Stimulated activated CD4-positive, alpha-beta T cell treated with anti-CD3 and anti-CD28 coated beads, Interleukin-4, amount 100 ng/mL, for 1 hour (primary cell): ENCODE data around the gene LOXHD1.
A peak's percentile ranks its signal among the peaks of the same experiment; 100 is the strongest.

Experiments used
- DNase-seq: peaks from one replicate; pipeline ENCODE4 v3.0.0-alpha.2; 2020

The LOXHD1 gene

DNA sequence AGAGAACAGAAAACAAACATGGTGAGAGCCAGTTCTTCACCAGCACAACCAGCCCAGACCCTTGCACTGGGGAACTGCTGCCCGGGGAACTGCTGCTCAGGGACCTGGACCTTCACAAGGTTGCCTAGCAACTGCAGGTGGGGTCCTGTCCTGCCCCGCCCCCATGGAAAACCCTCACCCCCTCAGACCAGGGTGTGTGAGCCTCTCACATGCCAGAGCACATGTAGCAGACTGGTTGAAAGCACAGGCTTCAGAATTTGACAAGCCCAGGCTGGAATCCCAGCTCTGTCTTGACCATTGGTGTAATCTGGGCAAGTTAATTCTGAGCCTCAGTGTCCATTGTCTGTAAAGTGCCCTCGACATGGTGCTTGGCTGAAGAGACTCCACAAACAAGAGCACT is 118.6 kb downstream of the LOXHD1 start:
- no peak for DNase-seq

DNA sequence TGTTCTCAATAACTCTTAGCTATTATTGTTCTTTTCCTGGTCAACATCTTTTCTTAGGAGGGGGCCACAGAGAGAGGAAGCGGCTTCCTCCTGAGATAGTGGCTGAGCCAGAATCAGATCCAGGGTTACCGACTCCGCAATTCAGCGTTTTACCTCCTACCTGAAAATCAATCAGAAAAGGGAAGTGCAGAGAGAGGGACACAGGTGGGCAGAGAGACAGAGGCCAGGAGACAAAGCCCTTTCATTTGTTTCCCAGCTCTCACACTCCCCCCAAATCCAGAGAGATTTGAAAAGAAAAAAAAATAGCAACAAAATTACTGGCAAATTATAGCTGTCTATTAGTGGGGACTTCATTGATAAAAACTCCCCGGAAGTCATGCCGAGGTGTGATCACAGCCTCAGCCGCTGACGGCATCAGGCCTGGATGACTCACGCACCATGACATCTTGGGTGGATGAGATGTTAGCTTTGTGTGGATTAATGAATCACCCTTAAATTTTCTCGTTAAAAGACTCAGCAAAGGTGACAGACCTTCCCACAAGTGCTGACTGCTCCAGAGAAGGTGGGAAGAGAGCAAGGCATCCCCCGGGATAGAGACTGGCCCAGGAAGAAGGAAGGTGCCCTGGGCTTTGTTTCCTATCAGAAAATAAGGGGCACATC is 120.7 kb downstream of the LOXHD1 start:
- no peak for DNase-seq

DNA sequence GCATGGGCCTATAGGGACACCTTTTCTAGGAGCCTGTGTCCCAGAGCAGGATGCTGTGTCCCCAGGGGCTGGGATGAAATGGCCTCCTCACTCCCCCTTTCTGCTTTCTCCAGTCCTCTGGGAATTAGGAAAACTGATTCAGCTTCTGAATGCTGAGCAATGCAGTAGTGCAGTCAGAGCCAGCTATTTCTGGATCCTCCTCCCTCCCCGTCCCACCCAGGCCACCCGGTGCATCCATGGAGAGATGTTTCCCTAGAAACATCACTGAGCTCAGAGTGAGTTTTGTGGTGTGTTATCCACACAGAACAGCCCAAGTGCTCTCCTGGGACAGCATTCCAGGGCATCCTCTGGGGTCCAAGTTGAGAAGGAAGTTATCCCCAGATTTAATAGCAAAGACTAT is 125.5 kb downstream of the LOXHD1 start:
- DNase-seq, result no peak

DNA sequence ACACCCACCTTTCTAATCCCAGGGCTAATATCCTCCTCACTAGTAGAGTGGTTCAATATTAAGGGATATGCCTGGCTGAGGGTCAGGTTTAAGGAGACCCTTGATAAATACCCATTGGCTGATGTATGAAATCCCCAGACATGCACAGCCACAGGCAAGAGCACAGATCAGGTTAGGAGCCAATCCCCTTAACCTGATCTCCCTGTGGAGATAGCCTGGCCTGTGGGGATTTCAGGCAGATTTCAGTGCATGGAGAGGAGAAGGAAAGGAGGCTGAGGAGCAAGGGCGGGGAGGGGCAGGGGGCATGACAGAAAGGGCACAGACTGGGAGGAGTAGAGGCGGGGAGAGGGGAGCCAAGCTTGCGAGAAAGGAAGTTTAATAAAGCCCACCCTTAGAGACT is 129.0 kb downstream of the LOXHD1 start:
- no peak for DNase-seq

DNA sequence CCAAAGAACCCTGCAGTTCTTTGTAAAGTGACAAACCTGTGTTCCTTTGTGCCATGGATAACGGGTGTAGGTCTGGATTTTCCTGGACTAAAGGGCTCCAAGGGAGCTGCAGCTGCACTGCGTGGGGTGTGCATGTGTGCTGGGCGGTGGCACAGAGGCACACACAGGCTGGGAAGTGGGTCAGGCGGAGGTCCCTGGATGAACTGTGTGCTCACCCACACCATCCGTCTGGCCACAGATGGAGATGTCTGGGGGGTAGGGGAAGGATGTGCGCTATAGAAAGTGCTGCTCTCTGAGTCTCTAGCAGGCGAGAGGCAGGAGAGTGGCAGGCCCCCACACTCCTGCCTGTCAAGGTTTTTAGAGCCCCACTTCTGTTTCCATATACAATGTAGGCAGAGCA is 137.2 kb downstream of the LOXHD1 start:
- no peak for DNase-seq

DNA sequence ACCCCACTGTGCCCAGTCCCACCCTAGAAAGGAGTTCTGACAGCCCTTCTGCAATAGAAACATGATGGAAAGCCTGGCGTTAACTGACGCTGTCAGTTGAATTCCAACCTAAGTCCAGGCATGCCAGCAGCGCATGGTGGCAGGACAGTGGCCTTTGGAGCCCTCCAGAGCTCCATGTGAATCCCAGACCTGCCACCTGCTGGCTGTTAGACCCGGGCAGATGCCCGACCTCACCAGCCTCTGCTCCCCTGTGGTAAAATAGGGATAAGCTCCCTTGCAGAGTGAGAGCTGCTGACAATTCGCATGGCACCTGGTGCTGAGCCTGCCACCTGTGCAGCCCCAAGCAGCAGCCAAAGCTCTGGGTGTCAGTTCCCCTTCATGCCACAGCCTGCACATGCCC is 138.6 kb downstream of the LOXHD1 start:
- DNase-seq, result no peak

DNA sequence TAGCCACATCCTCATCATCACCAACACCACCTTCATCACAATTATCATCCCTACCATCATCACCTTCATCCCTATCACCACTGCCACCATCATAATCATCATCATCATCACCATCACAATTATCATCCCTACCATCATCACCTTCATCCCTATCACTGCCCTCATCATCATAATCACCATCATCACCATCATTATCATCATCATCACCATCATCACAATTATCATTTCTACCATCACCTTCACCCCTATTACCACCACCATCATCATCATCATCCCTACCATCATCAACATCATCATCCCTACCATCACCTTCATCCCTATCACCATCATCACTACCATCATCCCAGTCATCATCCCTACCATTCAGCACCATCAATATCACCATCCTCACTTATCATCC is 140.5 kb downstream of the LOXHD1 start:
- DNase-seq, result no peak

DNA sequence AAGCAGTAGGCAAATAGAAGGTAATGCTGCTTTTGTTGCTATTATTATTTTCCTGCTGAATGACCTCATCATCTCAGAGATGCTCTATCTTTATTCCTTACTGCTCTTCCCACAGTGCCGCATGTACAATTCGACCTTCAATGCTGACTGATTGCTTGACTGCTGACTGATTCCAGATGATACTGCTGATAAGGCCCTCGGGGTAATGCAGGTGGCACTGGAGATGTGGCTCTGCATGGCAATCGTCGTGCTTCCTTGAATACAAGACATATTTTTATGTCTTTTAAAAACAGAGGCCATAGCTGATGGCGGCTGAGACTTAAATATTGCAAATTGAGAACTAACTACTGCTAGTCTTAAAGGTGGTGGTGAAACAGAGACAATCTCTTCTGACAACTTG is 146.6 kb downstream of the LOXHD1 start:
- no peak for DNase-seq

DNA sequence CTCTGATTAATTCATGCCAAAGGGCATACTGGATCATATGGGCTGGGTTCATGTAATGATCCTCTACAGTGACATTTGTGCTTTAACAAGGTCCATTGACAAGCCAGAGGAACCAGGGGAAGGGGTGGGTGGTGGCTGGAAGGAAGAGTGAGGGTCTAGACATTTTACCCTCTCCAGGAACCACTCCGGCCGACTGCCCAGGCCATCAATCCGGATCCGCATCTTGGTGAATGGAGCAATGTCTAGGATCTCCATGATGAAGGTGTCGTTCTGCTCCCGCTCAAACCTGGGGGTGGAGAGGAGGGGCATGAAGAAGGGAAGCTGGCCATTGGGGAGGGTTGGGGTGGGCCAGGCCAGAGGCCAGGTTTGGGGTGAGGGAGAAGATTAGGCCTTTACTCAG is 147.5 kb downstream of the LOXHD1 start:
- no peak for DNase-seq

DNA sequence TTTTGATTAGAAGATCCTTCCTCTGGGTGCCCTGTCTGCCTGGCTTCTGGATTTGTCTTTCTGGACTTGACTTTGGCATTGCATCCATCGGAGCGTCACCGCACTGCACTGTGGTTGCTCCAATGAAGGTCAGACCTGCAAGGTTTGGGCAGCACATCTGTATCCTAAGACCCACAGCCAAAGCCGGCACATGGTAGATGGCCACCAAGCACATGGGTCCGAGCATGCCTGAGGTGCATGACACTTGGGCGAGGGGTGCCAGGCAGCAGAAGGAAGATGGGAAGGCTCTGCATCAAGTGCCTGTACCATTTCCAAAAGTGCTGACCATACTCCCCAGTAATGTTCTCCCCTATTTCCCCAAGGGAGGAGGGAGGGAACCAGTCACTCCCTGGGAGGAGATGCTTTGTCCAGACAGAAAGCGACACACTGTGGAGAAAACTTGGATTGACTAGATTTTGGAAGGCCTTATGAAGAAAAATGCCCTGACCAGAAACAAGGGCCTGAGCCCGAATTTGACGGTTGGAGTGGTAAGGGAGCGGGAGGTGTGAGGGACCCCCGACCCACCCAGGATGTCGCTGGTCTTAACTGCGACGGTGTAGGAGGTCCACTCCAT is 149.9 kb downstream of the LOXHD1 start:
- DNase-seq, result no peak

DNA sequence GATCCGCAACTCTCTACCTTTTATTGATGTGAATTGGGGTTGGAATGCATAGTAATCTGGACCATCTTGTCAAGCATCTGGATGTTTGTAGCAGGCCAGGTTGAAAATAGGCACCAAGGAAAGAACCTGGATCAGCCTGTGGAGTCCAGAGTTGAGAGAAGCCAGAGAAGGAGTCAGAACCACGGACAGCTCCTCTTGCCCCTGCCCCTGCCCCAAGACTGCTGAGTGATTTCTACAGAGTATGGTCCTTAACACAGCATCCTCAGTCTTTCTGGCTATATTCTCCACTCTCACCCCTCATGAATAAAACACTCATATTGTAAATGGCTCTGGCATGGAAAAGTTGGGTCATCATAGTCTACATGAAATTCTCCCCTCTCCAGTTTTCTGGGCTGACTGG is 154.6 kb downstream of the LOXHD1 start:
- DNase-seq, result no peak

DNA sequence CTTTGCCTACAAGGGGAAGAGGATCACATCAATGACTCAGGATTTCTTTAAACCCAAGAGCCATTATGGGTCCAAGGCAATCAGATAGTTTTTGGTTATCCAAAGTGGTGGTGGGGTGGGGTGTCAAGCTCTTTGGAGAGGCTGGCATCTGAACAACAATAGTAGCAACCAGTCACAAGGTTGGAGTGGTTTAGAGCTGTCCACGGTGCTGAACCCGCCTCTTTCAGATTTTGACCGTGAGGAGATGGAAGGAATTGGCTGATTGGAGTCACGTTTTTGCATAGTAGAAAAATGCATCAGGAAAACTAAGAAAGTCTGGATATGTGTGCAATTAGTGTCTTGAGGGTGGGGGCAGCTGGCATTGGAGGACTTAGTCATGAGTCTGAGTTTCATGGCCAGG is 159.9 kb downstream of the LOXHD1 start:
- DNase-seq, result peak; percentile 15

DNA sequence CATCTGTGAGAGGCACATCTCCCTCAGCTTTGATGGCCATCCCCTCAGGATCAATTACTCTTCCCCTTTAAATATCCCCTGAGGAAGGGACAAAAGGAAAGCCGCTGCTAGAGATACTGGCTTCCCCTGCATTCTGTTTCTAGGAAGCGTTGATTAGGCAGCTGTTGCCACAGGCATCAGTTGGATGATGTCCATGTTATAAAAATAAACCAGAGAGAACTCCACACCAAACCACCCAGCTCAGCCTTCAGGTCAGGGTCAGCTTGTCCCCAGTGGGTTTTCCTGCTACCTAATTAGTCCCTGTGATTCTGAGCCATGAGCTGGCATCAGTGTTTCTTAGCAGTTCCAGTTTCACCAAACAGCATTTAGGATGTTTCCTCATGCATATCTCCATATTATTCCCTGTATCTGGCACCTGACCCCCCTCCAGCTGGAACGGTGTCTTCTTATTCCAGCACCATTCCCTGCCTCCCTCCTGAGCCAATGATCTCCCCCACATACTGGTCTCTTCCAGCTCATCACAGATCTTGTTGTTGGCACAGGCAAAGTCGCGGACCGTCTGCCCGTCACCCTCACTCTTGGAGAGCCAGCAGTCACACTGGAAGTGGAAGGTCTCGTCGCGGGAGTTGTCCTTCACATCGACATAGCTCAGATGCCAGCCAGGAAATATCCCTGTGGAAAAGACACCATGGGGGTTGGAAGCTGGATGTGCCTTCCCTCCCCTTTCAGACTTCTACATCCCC is 168.4 kb downstream of the LOXHD1 start:
- DNase-seq, result no peak

DNA sequence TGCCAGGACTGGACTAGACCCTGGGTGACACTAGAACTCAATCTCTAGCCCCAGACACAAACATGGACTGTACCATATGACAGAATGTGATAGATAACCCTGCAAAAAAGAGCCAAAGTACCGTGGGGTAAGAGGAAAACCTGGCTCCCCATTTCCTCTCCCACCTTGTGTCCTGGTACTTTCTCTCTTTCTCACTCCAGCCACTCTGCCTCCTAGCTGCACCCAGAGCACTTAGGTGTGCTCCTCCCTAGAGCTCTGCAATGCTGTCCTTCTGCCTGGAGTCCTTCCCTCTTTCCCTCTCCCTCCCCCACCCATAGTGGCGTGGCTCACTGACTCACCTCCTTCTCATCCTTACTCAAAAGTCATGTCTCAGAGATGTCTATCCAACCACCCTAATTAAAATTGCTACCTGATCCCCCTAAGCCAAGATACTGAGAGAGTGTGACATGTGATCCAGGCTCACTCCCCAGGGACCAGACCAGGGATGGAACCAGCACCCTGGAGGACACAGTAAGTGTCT is 171.3 kb downstream of the LOXHD1 start:
- DNase-seq, result no peak

DNA sequence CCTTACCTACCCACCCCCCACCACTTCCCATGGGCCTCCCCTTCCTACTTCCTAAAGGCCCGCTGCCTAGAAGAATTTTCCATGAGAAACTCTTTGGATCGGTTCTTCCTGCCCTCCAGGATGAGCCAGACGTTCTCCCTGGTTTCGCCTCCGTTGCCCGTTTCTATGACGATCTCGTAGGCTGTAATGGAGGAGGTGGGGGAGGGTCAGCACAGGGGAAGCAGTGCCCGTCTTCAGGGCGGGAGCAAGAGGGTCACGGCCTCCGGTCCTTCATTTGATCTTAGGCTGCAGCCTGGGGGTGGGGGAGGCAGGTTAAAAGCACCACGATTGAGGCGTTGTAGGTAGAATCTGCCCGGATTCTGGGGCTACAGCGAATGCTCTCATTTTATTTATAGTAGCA is 172.0 kb downstream of the LOXHD1 start:
- no peak for DNase-seq

DNA sequence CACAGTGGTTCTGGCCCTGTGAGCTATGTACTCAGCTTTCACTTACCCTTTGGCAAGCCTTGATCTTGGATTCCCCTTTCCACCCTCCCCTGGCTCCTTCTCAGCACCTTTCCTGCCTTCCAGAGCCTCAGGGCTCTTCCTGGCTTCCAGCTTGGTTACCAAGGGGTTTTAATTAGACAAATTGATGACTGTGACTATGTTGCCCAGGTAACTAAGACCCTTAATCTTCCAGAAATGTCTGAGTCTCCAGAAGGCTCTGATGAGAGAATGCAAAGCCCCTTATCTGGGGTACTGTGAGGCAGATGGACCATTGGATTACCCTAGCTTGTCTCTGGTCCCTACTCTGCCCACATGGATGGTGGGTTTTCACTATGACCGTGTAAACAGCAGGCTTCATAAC is 174.2 kb downstream of the LOXHD1 start:
- DNase-seq, result no peak

DNA sequence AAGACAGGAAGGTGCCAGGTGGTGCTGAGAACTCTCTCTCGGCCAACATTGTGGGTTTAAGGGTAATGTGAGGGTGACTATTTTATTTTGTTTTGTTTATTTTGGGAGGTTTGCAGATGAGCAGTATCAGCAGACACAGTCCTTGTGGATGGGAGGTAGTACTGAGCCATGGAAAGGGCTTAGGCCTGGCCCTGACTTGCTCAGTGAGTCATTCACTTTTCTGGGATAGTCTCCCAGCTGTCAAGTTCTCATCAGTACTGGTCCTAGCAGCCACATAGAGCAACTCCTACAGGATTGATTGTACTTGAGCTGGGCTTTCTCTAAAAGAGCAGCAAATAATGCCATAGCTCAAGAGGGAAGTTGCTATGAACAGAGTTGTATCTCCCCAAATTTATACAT is 175.2 kb downstream of the LOXHD1 start:
- no peak for DNase-seq

DNA sequence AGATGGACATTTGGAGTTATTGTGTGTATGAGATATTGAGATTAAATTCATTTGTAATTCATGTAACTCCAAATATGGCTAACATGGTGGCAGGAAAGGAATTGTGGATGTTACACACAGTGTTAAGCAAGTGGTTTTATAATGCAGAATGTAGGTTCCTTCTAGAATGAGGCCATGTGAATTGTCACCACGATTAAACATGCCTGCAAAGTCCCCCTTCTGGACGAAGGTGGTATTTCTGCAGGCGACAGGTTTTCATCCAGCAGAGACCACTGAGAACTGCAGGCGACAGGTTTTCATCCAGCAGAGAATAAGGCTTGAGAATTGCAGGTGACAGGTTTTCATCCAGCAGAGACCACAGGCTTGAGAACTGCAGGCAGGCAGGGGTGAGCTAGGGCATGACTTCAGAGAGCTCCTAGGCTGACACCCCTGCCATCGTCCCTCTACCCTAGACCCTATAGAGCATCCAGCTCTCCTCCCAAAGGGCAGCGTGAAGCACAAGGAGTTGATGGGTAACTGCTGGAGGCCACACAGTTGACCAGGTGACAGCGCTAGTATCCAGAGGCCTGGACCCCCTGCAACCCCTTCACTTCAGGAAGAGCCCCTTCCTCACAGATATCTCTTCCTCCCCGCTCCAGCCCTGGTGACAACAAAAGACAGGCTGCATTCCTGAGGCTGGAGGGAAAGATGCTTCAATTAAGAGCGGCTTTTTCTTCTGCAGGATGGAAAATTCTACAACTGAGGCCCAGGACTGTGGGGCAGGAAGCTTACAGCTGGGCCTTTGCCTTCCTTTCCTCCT is 175.8 kb downstream of the LOXHD1 start:
- DNase-seq, result peak; percentile 50

DNA sequence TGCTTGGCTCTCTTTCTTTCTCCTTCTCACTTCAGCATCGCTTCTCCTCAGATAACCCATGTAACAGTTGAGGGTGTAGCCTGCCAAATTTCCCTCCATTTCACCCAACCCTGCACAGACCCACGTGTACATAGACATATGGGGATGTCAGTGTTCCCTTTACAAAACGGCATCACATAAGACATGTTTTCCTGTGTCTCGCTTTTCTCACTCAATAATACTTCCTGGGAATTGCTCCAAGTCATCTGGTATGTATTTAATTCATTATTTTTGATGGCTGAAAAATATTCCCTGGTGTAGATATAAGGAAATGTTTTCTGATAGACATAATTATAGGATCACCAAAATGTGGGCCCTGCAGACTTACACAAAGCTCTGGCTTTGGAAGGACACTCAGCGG is 176.8 kb downstream of the LOXHD1 start:
- no peak for DNase-seq

DNA sequence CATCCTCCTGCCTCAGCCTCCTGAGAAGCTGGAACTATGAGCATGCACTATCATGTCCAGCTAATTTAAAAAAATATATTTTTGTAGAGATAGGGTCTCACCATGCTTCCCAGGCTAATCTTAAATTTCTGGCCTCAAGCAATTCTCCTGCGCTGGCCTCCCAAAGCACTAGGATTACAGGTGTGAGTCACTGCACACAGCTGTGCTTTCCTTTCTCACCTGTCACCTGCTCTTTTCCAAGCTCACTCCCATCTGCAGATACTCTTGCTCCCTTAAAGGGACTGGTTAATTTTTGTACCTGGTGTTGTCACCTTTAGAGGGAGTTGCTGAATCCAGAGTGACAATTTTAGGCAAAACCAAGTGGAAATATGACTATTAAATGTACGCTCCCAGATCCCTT is 178.2 kb downstream of the LOXHD1 start:
- no peak for DNase-seq

DNA sequence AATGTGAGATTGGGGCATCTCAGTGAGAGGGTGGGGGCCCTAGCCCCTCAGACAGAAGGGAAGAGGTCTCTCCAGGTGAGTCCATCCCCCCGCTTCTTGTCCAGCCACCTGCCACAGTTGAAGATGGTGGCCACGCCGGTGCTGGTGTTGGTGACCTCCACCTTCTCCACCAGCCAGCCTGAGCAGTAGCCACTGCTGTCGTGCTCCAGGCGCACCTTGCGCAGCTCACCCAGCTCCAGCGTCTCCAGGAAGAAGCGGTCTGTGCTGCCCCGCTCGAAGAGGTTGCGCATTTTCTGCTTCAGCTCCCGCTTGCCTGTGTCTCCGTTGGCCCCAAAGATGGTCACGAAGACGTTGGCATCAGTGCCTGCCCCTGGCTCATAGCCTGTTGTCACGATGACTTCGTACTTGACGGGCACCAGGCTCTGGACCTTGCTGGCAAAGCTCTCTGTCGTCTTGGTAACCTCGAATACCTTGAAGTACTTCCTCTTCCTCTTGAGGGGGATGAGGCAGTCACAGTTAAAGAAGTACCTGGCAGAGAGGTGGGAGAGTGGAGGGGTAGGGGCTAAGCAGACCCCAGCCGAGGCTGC is 179.5 kb downstream of the LOXHD1 start:
- no peak for DNase-seq

DNA sequence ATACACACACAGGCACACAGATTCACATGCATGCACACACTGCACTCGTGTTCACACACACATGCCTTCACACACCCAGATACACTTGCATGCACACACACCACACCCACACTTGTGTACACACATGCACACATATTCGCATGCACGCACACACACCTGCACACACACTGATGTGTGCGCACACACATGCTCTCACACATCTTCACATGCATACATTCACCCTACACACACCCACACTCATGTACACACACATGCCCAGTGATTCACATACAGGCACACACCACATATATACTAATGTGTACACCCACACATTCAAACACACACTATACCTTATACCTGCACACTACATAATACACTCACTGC is 181.6 kb downstream of the LOXHD1 start:
- DNase-seq, result no peak
